NCI-H1105 treated with DMSO at 0.1 percent for 48 hours (cell line): Measurements from ENCODE around the gene RAVER2.
"Not testable (repeated sequence)": the region's sequence is repeated elsewhere in the genome, so short reads cannot be mapped to it uniquely, and the experiment has no call there.

Source experiments
- DNase-seq: peaks from one replicate; lab custom pipeline; 2025; lab: John Stamatoyannopoulos, UW

Gene RAVER2

DNA sequence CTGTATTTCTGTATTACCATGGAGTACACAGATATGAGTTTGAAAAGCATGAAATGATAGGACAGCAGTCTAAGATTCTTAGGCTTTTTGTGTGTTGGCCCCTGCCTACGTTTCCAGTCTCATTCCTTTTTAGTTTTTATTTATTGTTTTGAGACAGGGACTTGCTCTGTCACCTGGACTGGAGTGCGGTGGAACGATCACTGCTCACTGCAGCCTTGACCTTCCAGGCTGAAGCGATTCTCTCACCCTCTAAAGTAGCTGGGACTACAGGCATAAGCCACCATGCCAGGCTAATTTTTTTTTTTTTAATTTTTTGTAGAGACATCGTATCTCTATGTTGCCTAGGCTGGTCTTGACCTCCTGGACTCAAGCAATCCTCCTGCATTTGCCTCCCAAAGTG, 3.8 kb downstream of the RAVER2 start:
- no peak for DNase-seq

DNA sequence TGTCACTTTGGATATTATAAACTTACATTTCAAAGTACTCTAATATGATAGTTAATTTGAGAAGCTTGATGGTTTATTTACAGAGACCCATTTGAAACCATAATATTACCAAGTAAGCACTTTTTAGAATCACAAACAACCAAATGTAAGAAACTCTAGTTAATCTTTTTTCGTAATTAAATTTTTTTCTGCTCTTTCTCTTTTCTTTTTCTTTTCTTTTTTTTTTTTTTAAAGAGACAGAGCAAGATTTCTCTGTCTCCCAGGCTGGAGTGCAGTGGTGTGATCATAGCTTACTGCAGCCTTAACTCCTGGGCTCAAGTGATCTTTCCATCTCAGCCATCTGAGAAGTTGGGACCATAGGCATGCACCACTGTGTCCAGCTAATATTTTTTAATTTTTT, 5.2 kb downstream of the RAVER2 start:
- DNase-seq, result no peak

DNA sequence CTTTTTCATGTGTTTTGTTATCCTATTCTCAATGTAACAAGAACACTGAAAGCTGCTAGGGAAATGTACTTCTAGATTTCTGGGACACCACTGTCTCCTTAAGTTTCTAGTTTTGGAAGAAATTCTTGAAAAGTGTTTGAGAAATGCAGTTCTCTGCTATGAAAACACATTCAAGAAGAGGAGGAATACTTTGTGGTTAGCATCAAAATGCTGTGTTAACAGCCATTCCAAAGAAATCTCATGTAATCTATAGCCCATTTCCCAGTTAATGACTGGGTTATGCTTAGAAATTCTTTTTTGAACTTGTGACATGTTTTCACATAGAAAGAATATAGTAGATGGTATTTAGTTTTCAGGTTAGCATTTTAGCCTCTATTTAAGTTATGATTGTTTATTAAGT, 6.0 kb downstream of the RAVER2 start:
- no peak for DNase-seq

DNA sequence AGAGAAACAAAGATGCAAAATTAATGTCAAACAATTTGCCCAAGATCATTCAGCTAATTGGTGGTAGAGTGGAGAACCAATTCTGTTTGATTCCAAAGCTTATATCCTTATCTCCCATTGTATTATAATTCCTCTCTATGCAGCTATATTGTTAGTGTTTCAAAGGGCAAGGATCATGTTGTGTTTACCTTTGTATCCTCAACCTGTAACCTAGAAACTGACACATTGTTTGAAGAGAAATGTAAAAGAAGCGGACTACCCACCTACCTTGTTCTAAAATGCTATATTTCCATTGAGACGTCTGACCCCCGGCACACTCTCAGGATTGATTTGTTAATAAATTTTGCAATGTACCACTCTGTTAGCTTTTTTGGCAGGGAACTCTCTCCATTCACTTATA, 9.3 kb downstream of the RAVER2 start:
- no peak for DNase-seq

DNA sequence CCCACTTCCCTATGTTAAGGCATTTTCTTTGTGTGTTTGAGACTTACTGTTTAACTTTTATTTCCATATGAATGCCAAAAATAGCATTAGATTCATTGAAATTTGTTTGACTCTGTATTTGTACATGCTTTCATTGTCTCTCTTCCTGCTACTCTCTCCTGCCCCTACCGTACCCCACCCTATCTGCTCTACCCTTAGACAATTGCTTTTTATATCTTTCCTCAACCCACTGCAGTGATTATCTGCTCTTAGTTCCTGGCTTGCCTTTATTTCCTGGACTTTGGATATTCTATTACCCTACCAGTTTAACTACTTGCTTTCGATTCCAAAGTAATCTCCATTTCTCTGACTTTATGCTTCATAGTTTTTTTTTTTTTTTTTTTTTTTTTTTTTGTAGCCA, 10.5 kb downstream of the RAVER2 start:
- DNase-seq, result no peak

DNA sequence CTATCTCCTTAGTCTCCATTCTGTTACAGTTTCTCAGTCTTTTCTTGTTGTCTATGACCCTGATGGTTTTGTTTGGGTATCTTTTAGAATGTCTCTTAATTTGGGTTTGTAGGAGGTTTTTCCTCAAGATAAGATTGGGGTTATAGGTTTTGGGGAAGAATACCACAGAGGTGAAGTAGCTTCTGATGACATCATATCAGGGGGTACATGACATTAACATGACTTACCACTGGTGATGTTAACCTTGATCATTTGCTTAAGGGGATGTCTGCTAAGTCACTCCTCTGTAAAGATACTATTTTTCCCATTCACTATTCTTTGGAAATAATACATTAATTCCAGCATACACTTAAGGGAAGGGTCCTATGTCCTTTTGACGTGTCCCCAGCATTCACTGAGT, 11.9 kb downstream of the RAVER2 start:
- DNase-seq, result no peak

DNA sequence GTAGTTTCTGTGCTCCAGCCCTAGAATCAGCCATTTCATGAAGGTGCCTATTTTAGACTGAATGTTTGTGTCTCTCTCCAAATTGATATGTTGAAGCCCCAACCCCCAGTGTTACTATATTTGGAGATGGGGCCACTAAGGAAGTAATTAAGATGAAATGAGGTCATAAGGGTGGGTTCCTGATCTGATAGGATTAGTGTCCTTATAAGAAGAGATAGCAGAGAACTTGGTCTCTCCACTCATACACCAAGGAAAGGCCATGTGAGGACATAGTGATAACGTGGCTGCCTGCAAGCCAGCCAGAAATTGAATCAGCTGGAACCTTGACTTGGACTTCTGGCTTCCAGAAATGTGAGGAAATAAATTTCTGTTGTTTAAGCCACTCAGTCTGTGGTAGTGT, 12.3 kb downstream of the RAVER2 start:
- DNase-seq, result no peak

DNA sequence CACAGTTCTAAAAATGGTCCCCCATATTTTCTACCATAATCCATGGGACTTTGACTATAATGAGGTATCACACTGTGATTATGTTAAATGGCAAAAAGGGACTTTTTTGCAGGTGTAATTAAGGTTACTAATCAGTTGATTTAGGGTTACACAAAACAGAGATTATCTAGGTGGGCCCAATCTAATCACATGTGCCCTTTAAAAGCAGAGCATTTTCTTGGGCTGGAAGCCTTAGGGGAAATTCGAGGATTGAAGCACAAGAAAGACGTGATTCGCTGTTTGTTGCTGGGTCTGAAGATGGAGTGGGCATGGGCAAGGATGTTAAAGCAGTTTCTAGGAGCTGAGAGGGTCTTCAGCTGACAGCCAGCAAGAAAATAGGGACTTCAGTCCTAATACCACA, 13.4 kb downstream of the RAVER2 start:
- DNase-seq, result no peak

DNA sequence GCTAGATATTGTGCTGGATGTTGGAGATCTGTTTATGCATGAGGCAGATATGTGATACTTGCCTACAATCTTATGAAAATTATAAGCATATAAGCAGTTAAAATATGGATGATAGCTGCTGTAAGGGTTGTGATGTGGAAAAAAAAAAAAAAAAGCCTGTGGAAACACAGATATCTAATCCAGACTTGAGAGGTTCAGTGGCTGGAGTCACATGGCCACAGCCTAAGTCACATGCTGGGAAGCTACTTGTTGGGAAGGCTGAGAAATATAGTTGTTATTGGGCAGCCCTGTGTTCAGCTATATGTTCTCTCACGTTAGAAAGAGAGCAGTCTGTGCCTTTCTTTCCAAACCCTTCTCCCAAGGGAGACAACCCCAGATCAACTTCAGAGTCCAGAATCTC, 15.1 kb downstream of the RAVER2 start:
- no peak for DNase-seq

DNA sequence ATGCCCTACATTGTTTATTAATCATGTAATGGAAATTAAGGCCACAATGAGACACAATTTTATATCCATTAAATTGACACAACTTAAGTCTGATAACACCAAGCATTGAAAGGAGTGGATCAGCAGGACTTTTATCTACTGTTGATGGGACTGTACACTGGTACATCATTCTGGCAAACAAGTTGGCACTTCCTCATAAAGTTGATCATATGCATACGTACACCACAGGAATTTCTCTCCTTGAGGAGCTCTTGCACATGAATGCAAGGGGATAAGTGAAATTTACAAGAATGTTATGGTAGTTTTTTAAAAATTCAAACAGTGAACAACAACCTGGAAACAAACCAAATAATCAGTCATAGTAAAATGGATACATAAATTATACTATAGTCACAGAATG, 20.1 kb downstream of the RAVER2 start:
- no peak for DNase-seq

DNA sequence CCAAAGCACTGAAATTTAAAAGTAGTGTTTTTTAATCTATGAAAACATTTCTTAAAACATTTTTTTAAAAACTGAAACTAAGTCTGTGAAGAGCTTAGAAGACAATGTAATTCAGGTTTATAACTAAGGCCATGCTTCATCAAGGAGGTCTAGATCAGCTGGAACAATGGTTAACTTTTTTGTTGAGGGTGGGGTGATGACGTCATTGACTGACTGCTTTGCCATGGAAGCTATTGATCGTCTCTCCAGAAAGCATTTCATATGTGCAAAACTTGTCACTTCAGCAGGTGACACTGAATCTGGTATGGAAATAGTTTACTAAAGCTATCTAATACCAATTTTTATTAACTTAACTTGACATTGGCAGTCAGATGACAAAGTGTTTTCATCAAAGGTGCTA, 21.0 kb downstream of the RAVER2 start:
- DNase-seq, result no peak

DNA sequence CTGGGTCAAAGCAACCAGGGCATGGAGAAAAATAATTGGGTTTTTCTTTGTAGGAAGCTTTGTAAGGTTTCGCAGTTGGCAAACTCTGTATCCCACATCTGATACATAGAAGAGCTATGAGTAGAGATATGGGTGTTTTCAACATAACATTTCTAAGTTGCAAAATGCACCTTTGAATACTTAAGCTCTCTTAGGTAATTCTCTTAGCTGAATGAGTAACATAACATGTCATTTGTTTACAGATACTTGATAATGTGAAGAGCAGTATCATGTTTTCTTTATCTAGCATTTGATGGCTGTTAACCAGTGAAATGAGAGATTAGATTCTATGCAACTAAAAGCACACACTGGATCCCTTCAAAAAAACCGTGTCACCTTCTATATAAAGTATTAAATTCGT, 21.6 kb downstream of the RAVER2 start:
- no peak for DNase-seq

DNA sequence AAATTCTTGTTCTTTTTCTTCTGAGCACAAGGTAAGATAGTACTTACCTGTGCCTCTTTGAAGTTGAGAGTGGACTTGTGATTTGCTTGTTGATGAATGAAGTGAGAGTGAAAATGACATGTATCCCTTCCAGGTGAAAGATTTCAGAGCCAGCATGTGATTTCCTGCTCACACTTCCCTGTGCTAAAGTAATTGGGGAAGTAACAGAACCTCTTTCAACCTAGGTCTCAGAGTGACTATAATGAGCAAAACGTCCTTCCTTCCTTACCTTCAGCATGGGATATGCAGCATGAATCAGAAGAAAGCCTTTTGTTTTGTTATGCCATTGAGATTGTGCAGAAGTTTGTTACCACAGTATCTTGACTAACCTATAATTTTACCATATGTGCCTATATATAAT, 24.6 kb downstream of the RAVER2 start:
- DNase-seq, result no peak

DNA sequence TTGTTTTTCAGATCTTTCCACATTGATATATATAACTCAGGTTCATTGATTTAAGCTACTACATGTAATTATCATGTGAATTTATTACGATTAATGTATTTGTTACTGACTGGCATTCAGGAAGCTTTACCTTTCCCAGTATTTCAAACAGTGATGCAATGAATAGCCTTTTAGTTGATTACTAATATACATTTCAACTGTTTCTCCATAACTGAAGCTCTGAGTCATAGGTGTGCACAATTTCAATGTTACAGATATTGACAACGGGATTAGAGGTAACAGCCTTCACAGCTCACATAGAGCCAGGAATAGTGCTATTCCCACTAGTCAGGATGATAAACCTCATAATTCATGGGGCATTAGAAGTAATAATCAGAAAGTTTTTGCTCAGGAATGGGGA, 25.1 kb downstream of the RAVER2 start:
- no peak for DNase-seq

DNA sequence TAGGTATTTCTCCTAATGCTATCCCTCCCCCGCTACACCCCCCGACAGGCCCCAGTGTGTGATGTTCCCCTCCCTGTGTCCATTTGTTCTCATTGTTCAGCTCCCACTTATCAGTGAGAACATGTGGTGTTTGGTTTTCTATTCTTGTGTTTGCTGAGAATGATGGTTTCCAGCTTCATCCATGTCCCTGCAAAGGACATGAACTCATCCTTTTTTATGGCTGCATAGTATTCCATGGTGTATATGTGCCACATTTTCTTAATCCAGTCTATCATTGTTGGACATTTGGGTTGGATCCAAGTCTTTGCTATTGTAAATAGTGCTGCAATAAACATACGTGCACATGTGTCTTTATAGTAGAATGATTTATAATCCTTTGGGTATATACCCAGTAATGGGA, 28.4 kb downstream of the RAVER2 start:
- not testable (repeated sequence) for DNase-seq

DNA sequence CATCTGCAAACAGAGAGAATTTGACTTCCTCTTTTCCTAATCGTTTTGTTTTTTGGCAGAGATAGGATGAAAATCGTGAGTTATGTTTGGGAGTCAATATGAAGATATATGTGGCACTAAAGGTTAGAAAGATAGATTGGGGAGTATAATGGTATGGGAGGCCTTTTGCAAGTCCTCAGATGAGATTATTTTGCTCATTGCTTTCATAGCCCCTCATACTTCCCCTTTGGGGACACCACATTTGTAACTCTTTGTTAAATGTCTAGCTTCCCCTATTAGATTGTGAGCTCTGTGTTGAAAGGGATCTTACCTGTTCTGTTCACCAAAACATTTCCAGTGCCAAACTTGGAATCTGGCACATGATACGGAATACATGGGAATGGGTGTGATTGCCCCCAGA, 30.2 kb downstream of the RAVER2 start:
- DNase-seq, result no peak

DNA sequence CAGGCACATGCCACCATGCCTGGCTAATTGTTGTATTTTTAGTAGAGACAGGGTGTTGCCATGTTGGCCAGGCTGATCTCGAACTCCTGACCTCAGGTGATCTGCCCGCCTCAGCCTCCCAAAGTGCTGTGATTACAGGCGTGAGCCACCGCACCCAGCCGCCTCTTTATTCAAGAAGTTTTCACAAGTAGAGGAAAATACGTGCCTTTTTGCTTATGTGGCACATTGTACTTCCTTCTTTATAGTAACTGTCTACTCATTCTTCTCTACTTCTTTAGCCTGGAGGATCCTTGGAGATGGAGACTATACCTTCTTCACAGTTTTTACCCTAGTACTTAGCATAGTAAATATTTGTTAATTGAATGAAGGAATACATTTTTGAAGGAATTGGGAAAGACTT, 37.2 kb downstream of the RAVER2 start:
- DNase-seq, result not testable (repeated sequence)

DNA sequence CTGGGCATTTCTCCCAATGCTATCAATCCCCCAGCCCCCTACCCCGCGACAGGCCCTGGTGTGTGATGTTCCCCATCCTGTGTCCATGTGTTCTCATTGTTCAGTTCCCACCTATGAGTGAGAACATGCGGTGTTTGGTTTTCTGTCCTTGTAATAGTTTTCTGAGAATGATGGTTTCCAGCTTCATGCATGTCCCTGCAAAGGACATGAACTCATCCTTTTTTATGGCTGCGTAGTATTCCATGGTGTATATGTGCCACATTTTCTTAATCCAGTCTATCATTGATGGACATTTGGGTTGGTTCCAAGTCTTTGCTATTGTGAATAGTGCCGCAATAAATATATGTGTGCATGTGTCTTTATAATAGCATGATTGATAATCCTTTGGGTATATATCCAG, 38.0 kb downstream of the RAVER2 start:
- DNase-seq, result not testable (repeated sequence)

DNA sequence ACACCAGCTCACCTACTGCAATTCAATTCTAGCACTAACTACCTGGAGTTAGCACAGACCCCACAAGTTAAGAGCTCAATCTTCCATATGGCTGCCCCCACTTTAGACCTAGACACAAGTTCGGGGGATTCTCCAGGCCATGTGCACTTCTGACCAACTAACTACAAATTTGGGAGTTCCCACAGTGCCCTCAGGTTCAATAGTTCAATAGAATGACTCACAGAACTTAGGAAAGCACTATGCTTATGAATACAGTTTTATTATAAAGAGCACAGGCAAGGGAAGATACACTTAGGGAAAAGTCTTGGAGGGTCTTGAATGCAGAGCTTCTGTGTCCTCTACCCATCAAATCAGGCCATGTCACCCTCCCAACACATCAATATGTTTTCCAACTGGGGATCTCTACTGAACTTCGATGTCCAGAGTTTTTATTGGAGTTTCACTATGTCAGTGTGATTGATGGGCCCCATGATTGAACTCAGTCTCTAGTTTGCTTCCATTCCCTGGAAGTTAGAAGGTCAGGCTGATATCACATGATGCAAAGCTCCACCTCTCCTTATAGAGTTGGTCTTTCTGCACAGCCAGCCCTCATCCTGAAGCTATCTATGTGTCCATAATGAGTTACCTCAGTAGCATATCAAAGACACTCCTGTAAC, 46.1 kb downstream of the RAVER2 start:
- DNase-seq, result no peak

DNA sequence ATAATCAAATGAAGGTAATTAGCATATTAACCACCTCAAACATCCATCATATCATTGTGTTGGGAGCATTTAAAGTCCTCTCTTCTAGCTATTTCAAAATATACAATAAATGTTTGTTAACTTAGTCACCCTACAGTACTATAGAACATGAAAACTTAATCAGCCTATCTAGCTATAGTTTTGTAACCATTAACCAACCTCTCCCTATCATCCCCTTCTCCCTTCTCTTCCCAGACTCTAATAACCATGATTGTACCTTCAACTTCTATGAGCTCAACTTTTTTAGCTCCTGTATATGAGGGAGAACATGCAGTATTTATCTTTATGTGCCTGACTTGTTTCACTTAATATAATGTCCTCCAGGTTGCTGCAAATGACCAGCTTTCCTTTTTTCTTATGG, 54.0 kb downstream of the RAVER2 start:
- DNase-seq, result no peak

DNA sequence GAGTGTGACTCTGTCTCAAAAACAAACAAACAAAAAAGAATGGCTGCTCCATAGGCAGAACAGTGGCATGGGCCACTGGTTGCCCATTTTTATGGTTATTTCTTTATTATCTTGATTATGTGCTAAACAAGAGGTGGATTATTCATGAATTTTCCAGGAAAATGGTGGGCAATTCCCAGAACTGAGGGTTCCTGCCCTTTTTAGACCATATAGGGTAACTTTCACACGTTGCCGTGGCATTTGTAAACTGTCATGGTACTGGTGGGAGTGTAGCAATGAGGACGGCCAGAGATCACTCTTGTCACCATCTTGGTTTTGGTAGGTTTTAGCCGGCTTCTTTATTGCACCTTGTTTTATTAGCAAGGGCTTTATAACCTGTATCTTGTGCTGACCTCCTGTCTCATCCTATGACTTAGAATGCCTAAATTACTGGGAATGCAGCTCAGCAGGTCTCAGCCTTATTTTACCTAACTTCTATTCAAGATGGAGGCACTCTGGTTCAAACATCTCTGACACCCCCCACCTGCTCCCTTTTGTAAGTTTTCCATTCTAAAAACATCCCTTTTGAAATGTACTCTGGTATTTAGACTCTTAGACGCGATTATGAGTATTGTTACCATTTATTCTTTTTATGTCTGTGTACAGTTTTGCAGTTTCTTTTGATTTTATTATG, 57.1 kb downstream of the RAVER2 start:
- no peak for DNase-seq

DNA sequence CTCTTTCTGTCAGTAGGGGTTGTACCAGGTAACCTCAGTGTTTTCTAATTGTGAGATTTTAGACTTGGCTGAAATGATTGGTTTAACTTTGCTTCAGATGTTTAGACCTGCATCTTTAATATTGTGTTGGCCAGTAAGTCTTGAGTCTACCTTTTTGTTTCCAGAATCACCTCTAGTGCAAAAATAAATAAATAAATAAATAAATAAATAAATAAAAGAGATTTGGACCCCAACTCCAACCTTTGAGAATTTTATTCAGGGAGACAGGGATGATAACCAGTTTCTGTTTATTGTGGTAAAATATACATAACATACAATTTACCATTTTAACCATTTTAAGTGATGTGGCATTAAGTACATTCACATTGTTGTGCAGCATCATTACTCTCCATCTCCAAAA, 64.4 kb downstream of the RAVER2 start:
- no peak for DNase-seq

DNA sequence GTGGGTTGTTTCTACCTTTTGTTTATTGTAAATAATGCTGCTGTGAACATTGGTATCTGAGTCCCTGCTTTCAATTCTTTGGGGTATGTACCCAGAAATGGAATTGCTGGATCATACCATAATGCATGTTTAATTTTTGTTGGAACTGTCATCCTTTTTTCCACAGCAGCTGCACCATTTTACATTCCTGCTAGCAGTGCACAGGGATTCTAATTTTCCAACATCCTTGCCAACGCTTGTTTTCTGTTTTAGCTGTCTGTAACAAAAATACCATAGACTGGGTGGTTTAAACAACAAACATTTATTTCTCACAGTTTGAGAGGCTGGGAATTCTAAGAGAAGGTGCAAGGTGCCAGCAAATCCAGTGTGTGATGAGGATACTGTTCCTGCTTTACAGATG, 65.1 kb downstream of the RAVER2 start:
- DNase-seq, result no peak

DNA sequence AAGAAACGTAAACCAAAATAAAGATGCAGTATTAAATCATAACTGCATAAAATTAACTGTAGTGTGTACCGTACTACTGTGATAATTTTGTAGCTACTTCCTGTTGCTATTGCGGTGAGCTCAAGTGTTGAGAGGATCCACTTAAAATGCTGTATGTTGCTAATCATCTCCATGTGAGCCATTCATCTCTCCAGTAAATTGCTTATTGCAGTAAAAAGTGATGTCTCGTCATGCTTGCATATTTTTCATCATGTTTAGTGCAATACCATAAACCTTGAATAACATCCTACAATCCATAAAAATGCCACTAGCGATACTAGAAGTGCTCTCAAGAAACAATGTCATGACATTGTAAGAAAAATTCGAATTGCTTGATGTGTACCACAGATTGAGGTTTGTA, 66.3 kb downstream of the RAVER2 start:
- DNase-seq, result no peak
